Measurements from ENCODE around the gene DHRS12. TPM values are rescaled to one million over a fixed set of nuclear protein-coding genes. Genes with fewer than 3 reads are reported as not detected.

DHRS12 gene
- total RNA-seq, 1 donor from 2014 or later = 19.8 TPM

- no peak overlapping the region for H3K27ac Mint-ChIP-seq (ENCODE audit: unreplicated experiment)
- no peak overlapping the region for H3K4me3 Mint-ChIP-seq (ENCODE audit: unreplicated experiment)
- no peak for DNase-seq
- TF ChIP-seq, protein P1, sequence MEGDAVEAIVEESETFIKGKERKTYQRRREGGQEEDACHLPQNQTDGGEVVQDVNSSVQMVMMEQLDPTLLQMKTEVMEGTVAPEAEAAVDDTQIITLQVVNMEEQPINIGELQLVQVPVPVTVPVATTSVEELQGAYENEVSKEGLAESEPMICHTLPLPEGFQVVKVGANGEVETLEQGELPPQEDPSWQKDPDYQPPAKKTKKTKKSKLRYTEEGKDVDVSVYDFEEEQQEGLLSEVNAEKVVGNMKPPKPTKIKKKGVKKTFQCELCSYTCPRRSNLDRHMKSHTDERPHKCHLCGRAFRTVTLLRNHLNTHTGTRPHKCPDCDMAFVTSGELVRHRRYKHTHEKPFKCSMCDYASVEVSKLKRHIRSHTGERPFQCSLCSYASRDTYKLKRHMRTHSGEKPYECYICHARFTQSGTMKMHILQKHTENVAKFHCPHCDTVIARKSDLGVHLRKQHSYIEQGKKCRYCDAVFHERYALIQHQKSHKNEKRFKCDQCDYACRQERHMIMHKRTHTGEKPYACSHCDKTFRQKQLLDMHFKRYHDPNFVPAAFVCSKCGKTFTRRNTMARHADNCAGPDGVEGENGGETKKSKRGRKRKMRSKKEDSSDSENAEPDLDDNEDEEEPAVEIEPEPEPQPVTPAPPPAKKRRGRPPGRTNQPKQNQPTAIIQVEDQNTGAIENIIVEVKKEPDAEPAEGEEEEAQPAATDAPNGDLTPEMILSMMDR (IDR thresholded peaks at IDR 0.05; ENCODE audit: partially characterized antibody, unreplicated experiment) = no peak
- no peaks in the 10 kb centered on the region for H3K36me3 Mint-ChIP-seq (ENCODE audit: unreplicated experiment)
- peaks cover 19% of the 10 kb centered on the region for H3K4me1 Mint-ChIP-seq (ENCODE audit: low read depth, unreplicated experiment)
- peaks cover 11% of the 10 kb centered on the region for H3K9me3 Mint-ChIP-seq (ENCODE audit: unreplicated experiment)
- peaks cover 12% of the 10 kb centered on the region for H3K27me3 Mint-ChIP-seq (ENCODE audit: unreplicated experiment)
Measured at GRCh38 chr13:51769455-51770127, 34.4 kb downstream of the DHRS12 start.

DNA sequence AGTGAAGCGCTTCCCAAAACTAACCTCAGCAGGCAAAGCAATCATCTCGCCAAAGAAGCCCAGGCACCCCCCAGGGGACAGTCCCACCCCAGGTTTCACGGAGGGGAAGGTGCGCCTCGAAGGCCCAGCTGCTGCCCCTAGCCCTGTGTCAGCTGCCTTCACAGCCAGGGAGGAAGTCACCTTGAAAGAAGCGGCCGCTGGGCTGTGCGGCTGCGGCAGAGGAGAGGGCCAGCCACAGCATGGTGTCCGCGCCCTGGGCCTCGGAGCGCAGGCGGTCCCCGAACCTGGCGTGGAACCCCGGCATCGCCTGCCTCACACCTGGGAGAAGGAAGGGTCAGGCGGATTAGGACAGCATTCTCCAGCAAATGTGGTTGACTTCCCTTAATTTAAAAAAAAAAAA is 35.0 kb downstream of the DHRS12 start:
- TF ChIP-seq, protein P1 (IDR thresholded peaks at IDR 0.05; ENCODE audit: partially characterized antibody, unreplicated experiment) = no peak
- Mint-ChIP-seq H3K4me3 (ENCODE audit: unreplicated experiment) (peak overlapping the region; percentile 59), H3K27me3 (ENCODE audit: unreplicated experiment) (peaks cover 12% of the 10 kb centered on the region), H3K36me3 (ENCODE audit: unreplicated experiment) (no peaks in the 10 kb centered on the region), H3K27ac (ENCODE audit: unreplicated experiment) (peak overlapping the region; percentile 86), H3K9me3 (ENCODE audit: unreplicated experiment) (peaks cover 11% of the 10 kb centered on the region), H3K4me1 (ENCODE audit: low read depth, unreplicated experiment) (peaks cover 22% of the 10 kb centered on the region)
- DNase-seq = no peak

DNA sequence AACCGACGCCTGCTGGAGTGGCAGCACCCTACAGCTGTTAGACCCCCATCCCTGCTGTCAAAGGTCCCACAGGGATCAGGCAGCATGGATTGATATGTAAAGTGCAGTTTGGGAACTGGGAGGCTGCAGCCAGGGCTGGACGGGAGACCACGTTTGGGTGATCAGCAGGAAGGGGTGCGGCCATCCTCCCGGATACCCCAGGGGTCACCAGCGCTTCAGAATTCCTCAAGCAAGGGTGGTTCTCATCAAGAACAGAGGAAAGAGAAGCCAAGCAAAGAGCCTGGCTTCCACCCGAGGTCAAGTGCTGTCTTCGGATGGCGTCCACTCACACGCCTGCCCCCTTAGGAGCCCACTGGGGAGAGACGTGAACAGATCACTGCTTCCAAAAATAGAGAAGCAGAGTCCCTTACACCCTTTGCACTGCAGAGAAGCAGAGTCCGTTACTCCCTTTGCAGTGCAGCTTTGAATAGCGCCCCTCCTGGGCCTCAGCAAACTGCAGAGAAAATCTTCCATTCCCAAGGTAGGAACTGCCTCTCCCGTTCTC is 35.5 kb downstream of the DHRS12 start:
- Mint-ChIP-seq H3K4me3 (ENCODE audit: unreplicated experiment) (peak overlapping the region; percentile 59), H3K27ac (ENCODE audit: unreplicated experiment) (peak overlapping the region; percentile 86), H3K9me3 (ENCODE audit: unreplicated experiment) (peaks cover 11% of the 10 kb centered on the region), H3K36me3 (ENCODE audit: unreplicated experiment) (no peaks in the 10 kb centered on the region), H3K27me3 (ENCODE audit: unreplicated experiment) (peaks cover 12% of the 10 kb centered on the region), H3K4me1 (ENCODE audit: low read depth, unreplicated experiment) (peaks cover 23% of the 10 kb centered on the region)
- DNase-seq = peak; percentile 47
- TF ChIP-seq, protein P1 (IDR thresholded peaks at IDR 0.05; ENCODE audit: partially characterized antibody, unreplicated experiment) = peak; percentile 35

GRCh38 chr13:51767100-51767499 is 36.9 kb downstream of the DHRS12 start:
- Mint-ChIP-seq H3K27ac (ENCODE audit: unreplicated experiment) (no peak overlapping the region), H3K4me1 (ENCODE audit: low read depth, unreplicated experiment) (peaks cover 20% of the 10 kb centered on the region), H3K27me3 (ENCODE audit: unreplicated experiment) (peaks cover 15% of the 10 kb centered on the region), H3K4me3 (ENCODE audit: unreplicated experiment) (no peak overlapping the region), H3K36me3 (ENCODE audit: unreplicated experiment) (no peaks in the 10 kb centered on the region), H3K9me3 (ENCODE audit: unreplicated experiment) (peaks cover 9% of the 10 kb centered on the region)
- DNase-seq = no peak
- TF ChIP-seq, protein P1 (IDR thresholded peaks at IDR 0.05; ENCODE audit: partially characterized antibody, unreplicated experiment) = no peak

DNA sequence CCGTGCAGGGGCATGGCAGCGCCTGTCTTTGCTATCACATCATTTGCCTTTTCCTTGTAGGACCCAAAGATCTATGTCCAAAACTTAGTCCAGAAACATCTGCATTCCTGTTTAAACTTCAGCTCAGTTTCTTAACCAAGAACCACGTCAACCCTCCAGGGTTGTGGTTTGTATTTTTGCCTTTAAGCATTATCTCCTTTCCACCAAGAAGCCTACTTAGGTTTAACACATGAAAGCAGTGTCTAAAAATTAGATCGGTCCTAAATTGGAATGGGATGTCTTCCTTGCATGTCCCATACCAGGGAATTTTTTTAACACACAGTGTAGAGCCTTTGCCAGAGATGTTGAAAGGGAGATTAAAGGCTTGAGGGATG is 38.8 kb downstream of the DHRS12 start:
- Mint-ChIP-seq H3K36me3 (ENCODE audit: unreplicated experiment) (no peaks in the 10 kb centered on the region), H3K4me1 (ENCODE audit: low read depth, unreplicated experiment) (peaks cover 28% of the 10 kb centered on the region), H3K27me3 (ENCODE audit: unreplicated experiment) (peaks cover 17% of the 10 kb centered on the region), H3K4me3 (ENCODE audit: unreplicated experiment) (no peak overlapping the region), H3K27ac (ENCODE audit: unreplicated experiment) (peak overlapping the region; percentile 62), H3K9me3 (ENCODE audit: unreplicated experiment) (peaks cover 9% of the 10 kb centered on the region)
- no peak for DNase-seq
- TF ChIP-seq, protein P1 (IDR thresholded peaks at IDR 0.05; ENCODE audit: partially characterized antibody, unreplicated experiment) = no peak
